Measurements from ENCODE around the gene EME1.
A peak's percentile ranks its signal among the peaks of the same experiment; 100 is the strongest.
"Not testable (repeated sequence)": the region's sequence is repeated elsewhere in the genome, so short reads cannot be mapped to it uniquely, and the experiment has no call there.

EME1 gene

DNA sequence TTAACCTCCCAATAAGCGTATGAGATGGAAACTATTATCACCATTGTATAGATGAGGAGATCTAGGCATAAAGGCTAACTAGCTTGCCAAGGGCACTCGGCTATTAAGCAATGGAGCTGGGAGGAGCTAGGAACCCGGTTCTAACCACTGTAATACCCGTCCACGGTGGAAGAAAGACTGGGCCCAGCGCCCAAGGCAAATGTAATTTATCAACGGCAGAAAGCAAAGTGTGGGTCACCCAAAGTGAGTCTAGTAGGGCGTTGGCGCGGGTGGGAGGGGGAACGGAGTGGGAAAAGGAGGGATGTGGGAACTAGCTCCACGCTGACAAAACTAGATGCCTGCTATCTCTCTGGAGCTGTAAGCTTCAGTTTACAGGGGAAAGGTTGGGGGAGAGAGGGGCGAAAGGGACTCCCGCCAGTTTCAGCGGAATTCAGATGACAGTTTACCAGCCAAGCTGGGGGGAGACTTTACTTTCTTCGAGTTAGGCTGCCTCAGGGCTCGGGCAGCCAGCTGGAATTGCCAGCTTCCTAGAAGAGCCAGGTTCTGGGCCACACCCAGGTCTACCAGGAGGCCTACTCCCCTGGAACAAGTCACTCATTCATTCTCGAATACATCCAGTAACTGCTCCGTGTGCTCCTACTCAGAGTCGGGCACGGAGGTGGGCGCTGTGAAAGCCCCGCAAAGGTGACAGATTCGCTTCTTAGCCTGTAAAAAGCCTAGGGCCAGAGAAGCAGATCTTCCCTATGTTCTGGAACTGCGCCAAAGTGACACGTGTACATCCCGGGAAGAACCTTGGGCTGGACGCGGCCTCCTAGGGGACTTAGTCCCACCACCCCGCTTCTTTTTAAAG is 23.5 kb downstream of the EME1 start:
- DNase-seq, result no peak

- DNase-seq, result peak; percentile 82 to 90 (median 87)
Measured at GRCh38 chr17:50397111-50397918, 24.3 kb downstream of the EME1 start, which contains the start of gene LRRC59. TSS of gene LRRC59 (minus strand) at chr17:50397523. CDS start at chr17:50397317, 206 bp downstream.

DNA sequence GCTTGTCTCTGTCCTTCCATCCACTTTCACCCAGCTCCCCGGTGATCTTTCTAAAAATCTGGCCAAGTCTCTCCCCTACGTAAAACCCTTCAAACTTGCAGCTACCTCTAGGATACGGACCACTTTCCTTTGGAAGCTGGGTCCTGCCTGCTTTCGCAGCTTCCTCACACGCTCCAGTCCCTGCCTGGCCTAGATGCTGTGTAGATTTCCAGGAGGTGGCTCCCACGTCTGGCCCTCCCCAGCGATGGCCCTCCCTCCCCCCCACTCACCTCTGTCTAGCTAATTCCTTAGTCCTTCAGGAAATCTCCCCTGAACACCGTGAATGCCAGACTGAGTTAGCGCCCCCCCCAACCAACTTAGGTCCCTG is 24.9 kb downstream of the EME1 start:
- DNase-seq, result no peak

DNA sequence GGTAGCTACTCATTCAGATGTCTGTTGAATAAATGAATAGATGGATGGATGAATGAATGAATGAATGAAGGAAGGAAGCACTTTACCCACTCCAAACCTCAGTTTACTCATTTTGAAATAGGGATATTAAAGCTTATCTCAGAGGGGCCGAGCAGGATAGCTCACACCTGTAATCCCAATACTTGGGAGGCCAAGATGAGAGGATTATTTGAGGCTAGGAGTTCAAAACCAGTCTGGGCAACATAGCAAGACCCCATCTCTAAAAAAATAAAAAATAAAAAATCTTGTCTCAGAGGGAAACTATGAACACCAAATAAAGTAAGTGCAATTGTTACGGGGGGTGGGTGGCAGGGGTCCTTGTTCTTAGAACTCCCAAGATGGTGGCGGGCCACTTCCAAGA is 25.6 kb downstream of the EME1 start:
- not testable (repeated sequence) for DNase-seq

DNA sequence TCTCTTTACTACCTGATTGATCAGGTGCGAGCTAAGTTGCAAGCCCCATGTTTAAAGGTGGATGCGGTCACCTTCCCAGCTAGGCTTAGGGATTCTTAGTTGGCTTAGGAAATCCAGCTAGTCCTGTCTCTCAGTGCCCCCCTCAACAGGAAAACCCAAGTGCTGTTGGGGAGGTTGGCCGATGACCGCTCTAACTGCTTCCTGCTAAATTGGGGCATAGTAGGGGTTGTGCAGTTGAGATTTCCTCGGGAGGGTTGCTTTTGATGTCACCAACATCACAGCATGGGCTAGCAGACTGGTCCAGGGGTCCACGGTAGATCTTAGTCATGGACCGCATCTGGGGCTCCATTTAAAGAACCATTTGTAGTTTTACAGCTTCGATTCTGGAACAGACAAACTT is 26.6 kb downstream of the EME1 start:
- DNase-seq, result not testable (repeated sequence)

DNA sequence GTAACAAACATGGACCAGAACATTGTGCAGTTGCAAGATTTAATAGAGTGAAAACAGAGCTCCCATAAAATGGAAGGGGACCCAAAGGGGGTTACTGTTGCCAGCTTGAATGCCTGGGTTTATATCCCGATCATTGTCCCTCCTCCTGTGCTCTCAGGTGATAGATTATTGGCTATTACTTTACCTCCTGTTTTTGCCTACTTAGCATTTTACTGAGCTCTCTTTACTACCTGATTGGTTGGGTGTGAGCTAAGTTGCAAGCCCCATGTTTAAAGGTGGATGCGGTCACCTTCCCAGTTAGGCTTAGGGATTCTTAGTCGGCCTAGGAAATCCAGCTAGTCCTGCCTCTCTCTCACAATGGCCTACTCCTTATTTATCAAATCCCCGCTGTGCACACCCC is 32.3 kb downstream of the EME1 start:
- DNase-seq, result not testable (repeated sequence)

DNA sequence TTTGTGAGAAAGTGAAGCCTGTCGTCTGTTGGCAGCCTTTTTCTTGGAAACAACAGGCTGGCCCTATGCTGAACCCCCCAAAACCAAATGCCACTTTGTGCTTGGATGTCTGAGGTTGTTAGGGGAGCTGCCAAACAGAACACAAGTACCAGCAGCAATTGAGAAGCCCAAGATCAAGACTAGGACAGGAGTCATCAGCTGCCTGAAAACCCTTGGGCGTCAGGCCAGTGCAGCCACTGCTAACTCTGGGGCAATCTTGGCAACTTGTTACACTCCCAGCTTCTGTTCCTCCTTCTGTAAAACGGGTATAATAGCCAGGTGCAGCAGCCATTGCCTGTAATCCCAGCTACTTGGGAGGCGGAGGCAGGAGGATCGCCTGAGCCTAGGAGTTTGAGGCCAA is 33.5 kb downstream of the EME1 start:
- DNase-seq, result no peak

- DNase-seq, result no peak
Measured at GRCh38 chr17:50407921-50408320, 34.9 kb downstream of the EME1 start.

DNA sequence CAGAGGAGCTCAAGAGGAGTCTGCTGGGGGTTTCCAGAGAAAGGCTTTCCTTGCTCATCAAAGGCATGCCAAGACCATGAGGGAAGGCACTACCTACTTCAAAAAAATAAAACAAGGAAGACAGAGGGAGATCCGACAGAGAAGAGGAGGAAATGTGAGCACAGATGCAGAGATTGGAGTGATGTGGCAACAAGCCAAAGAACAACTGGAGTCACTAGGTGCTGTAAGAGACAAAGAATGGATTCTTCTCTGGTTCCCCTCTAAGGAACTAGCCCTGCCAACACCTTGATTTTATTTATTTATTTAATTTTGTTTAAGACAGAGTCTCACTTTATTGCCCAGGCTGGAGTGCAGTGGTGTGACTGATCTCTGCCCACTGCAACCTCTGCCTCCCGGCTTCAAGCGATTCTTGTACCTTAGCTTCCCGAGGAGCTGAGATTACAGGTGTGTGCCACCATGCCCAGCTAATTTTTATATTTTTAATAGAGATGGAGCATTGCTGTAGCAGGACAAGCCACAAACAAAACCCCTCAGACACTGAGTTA is 39.2 kb downstream of the EME1 start:
- no peak for DNase-seq

- DNase-seq, result no peak
Measured at GRCh38 chr17:50414808-50415207, 41.8 kb downstream of the EME1 start.

DNA sequence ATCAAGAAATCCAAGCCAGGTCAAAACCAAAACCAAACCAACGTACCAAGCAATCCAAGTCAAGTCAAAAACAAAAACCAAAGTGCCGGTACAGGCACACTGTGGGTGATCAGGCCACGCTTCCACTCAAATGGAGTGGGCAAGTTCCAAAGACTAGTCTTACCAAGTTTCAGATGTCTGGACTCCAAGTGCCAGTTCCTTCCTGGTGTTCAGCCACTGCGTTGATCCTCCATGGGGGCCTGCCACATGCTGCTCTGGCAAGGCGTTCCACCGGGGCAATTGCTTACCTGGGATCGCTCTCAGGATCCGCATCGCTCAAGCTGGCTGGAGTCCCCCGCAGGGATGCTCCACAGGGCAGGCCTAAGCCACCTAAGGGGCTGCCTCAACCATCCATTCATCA is 46.5 kb downstream of the EME1 start:
- DNase-seq, result not testable (repeated sequence)

- no peak for DNase-seq
Measured at GRCh38 chr17:50420419-50421112, 47.5 kb downstream of the EME1 start.

DNA sequence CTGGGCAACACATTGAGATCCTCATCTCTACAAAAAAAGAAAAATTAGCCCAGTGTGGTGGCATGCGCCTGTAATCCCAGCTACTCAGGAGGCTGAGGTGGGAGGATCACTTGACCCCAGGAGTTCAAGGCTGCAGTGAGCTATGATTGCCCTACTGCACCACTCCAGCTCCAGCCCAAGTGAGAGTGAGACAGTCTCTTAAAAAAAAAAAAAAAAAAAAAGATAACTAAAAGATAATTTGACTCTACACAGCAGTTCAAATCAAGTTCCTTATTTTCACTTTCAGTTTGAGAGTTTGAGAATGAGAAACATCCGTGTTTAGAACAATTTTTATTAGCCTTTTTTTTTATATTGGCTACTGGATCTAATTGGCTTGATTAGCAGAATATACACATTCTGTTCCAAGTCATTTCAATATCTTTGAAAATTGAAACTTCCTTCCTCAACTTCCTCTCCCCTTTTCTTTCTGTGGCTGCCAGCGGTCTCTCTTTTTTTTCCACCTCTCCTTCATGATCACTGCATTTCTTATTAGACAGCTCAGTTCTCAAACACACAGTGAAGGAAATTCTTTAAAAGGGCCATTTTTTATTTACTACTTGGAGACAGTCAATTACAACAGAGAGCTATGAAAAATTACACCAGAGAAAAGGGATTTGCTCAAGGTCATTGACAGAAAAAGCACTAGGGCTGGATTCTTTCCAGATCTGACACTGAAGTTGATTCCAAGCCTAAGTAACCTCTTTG is 48.5 kb downstream of the EME1 start:
- DNase-seq, result no peak

DNA sequence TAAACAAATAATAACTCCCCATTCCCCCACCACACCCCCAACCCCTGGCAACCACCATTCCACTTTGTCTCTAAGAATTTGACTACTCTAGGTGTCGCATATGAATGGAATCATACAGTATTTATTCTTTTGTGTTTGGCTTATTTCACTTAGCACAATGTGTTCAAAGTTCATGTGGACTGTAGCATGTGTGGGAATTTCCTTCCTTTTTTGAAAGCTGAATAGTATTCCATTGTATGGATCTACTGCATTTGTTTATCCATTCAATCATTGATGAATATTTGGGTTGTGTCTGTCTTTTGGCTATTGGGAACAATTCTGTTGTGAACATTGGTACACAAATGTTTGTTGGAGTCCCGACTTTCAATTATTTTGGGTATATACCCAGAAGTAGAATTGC is 49.7 kb downstream of the EME1 start:
- DNase-seq, result no peak

DNA sequence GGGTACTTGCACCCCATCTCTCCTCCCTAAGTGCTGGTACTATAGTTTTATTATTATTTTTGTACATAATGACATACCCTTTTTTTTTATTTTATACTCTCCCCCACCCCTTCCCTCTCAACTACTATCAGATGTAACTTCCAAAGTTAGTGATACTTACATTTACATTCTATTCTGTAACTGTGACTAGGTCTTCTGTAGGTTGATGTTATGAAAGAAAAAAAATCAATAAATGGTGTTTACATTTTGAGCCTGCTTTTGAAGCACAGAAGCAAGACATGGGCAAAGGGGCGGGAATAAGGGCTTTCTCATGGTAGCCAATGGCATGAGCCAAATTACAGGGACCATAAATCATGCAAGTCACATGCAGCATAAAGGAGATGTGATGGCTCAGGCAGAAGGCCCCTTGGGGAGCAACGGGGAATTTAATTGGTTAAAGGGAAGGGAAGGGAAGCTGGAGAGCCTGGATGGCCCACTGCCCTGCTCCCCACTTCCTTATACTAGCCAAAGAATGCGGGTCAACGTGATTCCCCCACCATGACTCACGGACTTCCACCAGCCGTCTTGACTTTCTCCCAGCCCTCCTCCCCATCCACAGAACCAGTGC is 50.6 kb downstream of the EME1 start:
- no peak for DNase-seq

DNA sequence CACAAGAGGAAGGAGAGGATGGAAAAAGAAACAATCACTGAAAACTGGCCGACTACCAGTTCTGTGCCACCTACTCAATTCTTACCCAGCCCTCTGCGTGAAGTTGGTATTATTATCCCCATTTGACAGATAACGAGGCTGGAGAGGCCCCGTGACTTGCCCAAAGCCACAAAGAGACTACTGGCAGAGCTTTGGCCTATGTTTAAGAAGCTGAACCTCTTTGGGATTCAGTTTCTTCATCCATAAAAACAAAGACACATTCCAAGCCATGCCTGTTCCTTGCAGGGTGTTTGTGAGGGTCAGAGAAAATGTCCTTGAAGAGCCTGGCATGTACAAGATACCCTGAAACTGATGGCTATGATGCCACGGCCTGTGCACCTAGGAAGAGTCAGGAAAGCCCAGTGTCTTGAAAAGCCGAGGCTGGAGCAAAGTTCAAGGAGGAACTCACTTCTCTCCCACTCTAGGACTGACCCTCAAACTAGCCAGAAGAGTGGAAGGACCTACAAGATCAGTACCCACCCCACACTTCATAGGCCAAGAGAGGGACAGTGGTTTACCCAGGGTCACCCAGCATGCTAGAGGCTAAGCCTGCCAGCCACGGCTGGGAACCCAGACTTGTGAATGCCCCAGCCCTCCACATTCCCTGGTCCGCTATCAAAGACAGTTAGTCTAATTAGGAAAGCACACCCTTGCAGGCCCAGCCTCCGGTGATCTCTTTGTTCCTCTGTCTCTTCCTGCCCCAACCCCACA is 51.4 kb downstream of the EME1 start:
- DNase-seq, result no peak

- DNase-seq, result no peak
Measured at GRCh38 chr17:50424996-50425681, 52.1 kb downstream of the EME1 start.

DNA sequence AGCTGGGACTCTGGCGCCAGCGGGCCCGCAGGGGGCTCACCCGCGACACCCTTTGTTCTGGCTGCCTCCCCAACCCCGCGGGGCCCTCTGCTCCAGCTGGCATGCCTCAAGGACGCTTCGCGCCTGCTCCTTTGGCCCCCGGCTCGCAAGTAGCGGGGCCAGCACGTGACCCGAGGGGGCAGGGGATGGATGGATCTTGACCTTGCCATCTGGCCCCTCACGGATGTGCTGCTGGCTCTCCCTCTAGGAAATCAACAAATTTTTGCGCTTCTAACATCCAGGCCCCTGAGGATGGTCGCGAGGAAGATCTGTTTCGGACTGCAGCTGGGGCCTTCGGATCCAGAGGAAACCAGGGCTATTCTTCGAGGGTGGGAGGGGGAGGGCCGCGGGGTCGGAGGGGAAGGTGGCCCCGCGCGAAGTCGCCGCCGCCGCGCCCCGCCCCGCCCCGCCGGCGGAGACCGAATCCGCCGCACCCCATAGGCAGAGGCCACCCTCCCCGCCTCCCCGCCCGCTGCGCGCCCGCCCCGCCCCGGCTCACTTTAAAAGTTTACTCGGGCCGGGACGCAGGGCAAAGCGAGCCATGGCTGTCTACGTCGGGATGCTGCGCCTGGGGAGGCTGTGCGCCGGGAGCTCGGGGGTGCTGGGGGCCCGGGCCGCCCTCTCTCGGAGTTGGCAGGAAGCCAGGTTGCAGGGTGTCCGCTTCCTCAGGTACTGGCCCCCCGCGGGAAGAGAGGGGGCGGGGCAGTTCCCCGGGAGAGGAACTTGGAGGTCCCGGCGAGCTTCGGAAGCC is 52.8 kb downstream of the EME1 start, which contains the start of gene ACSF2:
ACSF2 (plus strand) TSS at position 537 of the 790 bp plus-strand sequence; CDS start at position 581, 44 bp downstream.
- DNase-seq, result peak; percentile 43 to 61 (median 48)

- no peak for DNase-seq
Measured at GRCh38 chr17:50426472-50426782, 53.4 kb downstream of the EME1 start.

Measured in activated CD4-positive, CD25-positive, alpha-beta regulatory T cell (primary cell).